GM23248 (cell line): ENCODE results near the gene ARHGEF1.

Experiments used
- EZH2 ChIP-seq: fragments of 200-600 bp; sonication (generic); IDR thresholded peaks from 2 replicates; pipeline ENCODE4 v1.6.1; 2018; ENCODE audit warnings: antibody characterized with exemption, mild to moderate bottlenecking; ENCODE audit not compliant: insufficient read depth, poor library complexity, severe bottlenecking
- EZH2phosphoT487 ChIP-seq: fragments of 200-600 bp; sonication (generic); IDR thresholded peaks from 2 replicates; pipeline ENCODE4 v1.6.1; 2018; ENCODE audit warnings: antibody characterized with exemption, moderate library complexity, mild to moderate bottlenecking, low read depth; ENCODE audit not compliant: insufficient read depth

- no peak for TF ChIP-seq EZH2
- TF ChIP-seq EZH2phosphoT487, result no peak
Measured at GRCh38 chr19:41866284-41866683, 16.7 kb upstream of the ARHGEF1 start.
